ENCODE measurements around the gene MFN2.

DNA sequence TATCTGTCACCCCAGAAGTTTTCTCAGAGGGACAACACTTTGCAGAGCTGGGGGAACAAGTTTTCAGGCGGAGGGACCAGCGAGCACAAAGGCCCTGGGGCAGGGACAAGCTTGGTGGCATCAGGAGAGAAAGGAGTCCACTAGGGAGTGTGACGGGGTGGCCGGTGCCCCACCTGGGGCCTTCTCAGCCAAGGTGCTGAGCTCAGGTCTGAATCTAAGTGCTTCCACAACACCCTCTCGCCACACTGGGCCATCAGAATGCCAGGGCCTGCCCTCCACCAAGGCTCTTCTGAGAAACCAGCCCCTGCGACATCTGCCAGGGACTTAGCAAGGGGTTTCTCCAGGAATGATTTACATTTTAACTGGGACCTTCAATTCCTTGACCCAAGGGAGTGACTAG is 75.0 kb downstream of the MFN2 start:
- TF ChIP-seq, protein P1, sequence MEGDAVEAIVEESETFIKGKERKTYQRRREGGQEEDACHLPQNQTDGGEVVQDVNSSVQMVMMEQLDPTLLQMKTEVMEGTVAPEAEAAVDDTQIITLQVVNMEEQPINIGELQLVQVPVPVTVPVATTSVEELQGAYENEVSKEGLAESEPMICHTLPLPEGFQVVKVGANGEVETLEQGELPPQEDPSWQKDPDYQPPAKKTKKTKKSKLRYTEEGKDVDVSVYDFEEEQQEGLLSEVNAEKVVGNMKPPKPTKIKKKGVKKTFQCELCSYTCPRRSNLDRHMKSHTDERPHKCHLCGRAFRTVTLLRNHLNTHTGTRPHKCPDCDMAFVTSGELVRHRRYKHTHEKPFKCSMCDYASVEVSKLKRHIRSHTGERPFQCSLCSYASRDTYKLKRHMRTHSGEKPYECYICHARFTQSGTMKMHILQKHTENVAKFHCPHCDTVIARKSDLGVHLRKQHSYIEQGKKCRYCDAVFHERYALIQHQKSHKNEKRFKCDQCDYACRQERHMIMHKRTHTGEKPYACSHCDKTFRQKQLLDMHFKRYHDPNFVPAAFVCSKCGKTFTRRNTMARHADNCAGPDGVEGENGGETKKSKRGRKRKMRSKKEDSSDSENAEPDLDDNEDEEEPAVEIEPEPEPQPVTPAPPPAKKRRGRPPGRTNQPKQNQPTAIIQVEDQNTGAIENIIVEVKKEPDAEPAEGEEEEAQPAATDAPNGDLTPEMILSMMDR (IDR thresholded peaks at IDR 0.05): no peak
- TF ChIP-seq EP300 (IDR thresholded peaks at IDR 0.05; ENCODE audit: low read depth): no peak
- TF ChIP-seq POLR2A (IDR thresholded peaks at IDR 0.05): no peak
- no peak for TF ChIP-seq POLR2AphosphoS5 (IDR thresholded peaks at IDR 0.05)

All from transverse colon (tissue), 4 donors.